Measurements from ENCODE around the gene NUBPL.

Gene NUBPL

GRCh38 chr14:31657917-31658316 is 96.7 kb downstream of the NUBPL start:
- no peak for TF ChIP-seq CTCF (IDR thresholded peaks at IDR 0.05)

DNA sequence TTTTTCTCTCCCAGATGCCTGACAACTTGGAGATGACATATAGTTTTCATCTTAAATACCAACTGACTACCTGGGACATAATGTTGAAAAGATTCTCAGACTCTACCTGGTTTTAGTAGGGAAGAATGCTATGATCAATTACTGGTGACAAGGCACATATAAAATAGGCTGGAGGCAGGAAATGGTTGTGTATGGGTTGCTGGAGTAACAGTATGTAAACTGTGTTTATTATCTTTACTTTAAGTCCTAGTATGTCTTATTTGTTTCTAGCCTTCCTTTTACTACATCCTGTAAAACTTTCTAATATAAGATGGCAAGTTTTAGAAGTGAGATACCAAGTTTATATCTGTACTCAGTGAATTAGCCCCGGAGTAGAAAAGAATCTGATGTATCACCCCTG is 98.1 kb downstream of the NUBPL start:
- no peak for TF ChIP-seq CTCF (IDR thresholded peaks at IDR 0.05)

DNA sequence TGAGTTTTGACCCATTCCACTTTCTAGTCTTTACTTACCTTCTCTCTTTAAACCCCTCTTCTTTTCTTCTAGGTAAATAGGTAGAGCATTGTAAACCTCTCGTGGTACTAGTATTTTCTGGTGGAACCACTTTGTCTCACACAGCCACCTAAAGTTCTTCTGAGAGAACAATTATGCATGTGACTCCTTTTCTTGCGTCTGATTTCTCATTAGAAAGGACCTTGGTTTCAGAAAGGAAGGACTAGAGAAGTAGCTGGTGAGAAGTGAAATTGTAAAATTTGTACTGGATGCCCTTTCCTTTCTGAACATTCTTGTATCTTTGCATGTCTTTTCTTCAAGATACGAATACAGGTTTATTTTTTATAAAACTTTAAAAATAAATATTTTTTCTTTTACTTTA is 99.0 kb downstream of the NUBPL start:
- no peak for TF ChIP-seq CTCF (IDR thresholded peaks at IDR 0.05)

DNA sequence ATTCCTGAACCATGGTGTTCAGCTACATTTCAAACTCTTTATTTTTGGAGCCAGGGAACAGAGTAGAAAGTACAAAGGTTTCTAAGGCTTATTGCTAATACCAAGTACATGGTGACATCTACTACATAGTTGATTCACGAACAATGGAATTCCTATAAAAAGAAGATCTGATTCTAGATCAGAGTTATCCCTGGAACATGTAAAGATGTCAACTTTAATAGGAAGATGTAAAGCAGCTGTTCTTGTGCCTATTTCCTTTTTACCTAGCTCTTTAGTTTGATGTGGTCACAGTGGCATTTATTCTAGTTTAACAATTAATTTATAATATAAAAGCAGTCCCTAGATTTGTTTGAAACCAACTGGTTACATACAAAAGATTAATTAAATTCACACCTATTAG is 99.5 kb downstream of the NUBPL start:
- no peak for TF ChIP-seq CTCF (IDR thresholded peaks at IDR 0.05)

- TF ChIP-seq CTCF (IDR thresholded peaks at IDR 0.05) = no peak
These were observed 107.1 kb downstream of the NUBPL start for GRCh38 chr14:31668348-31668747.

DNA sequence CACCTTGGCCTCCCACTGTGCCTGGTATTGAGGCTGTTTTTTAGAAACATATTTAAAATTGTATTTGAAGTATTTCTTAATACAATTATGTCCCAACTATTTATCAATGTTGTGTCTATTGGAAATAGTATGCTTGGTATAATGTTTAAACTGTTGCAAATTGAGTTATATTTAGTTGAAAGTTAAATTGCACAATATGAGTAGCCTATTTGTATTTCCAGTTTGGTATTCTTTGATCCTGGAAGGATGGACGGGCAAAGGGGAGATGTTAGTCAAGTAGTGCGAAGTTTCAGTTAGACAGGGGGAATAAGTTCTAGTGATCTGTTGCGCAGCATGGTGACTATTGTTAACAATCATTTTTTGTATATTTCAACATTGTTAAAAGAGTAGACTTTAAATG is 111.5 kb downstream of the NUBPL start:
- no peak for TF ChIP-seq CTCF (IDR thresholded peaks at IDR 0.05)

GRCh38 chr14:31677052-31677451 is 115.8 kb downstream of the NUBPL start:
- no peak for TF ChIP-seq CTCF (IDR thresholded peaks at IDR 0.05)

- no peak for TF ChIP-seq CTCF (IDR thresholded peaks at IDR 0.05)
These were observed 116.4 kb downstream of the NUBPL start for GRCh38 chr14:31677630-31678029.
